ENCODE results near the gene CPNE7.

DNA sequence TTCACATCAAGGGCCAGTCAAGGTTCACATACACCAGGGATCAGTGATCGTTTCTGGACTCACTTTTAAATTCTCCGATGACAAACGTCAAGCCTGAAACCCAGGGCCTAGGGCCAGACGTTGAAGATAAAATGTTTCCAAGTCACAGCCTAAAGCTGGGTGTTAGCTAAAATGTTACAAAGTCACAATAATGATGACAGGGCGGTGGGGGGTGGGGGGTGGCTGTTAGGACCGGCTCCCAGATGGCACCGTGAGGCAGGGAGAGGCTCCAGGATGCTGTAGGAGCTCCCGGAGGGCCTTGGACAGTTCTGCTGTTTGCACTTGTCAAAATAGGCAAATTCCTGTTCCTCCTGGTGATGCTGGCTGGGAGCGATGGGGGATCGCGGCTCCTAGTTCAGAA, 31.4 kb upstream of the CPNE7 start:
- no peak for TF ChIP-seq REST (IDR thresholded peaks at IDR 0.05; ENCODE audit: insufficient read depth in 1 of 2, low read depth in 2 of 2, low read length in 2 of 2)
- TF ChIP-seq TAF1 (IDR thresholded peaks at IDR 0.05; ENCODE audit: borderline replicate concordance, insufficient read depth, low read length), result no peak

All from PFSK-1 (cell line).